ENCODE results near the gene MMEL1. TPM values are rescaled to one million over a fixed set of nuclear protein-coding genes. Genes with fewer than 3 reads are reported as not detected.
A peak's percentile ranks its signal among the peaks of the same experiment; 100 is the strongest.

The MMEL1 gene
- total and polyA plus RNA-seq, 8 donors = 0.39 to 8.7 (median 2.5) TPM

GRCh38 chr1:2591233-2591580, 41.6 kb downstream of the MMEL1 start:
- Histone ChIP-seq H3K4me3 (no peak overlapping the region), H3K27me3 (no peaks in the 10 kb centered on the region), H3K27ac (no peak overlapping the region), H3K9me3 (no peaks in the 10 kb centered on the region), H3K36me3 (no peaks in the 10 kb centered on the region), H3K4me1 (peaks cover 0 to 2% (median 0%) of the 10 kb centered on the region in 3 donors)
- FAIRE-seq (no peak), DNase-seq (no peak), ATAC-seq (no peak)
- no peak for TF ChIP-seq CTCF (IDR thresholded peaks at IDR 0.05)
- intact Hi-C loops (cut with DNase I) = no loop called here
- WGBS, 2 donors = 79 to 83% methylated on average over 5 of the region's 5 CpGs

DNA sequence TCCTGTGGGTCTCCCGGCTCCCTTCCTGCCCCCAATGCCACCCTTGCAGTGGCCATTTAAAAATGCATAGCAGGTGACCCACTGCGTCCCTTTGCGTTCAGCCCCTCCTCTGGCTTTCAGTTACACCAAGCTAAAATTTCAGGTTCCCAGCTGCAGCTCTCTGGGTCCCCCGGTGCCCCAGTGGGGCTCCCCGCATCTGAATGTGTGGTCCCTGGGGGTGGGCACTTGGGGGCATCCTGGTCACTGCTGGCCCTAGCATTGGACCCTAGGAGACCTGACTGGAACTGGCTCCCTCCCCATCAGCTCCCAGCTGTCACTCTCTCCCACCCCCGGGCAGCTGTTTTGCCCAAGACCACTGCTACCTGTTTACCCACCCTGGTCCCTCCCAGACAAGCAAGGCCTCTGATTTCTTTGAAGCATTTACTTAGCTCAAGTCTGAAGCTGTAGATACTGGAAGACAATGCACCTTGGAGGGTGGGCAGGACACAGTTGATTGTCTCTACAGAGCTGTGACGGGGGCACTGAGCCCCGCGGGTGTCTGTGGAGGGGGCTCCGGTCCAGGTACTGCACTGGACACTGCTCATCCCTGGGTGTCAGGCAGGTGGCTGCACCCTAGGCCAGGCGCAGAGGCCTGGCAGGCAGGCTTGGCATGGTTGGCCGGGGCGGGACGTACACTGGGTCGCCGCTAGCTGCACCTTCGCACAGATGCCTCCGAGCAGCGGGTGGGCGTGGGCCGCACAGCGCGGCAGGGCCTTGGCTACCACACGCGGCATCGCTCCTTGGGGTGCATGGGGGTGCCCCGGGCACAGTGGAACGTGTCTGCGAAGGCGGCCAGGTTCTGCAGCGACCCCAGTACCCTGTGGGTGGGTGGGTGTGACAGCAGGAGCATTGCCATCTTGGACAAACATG, 42.3 kb downstream of the MMEL1 start:
- Histone ChIP-seq H3K27ac (no peak overlapping the region), H3K4me3 (no peak overlapping the region), H3K27me3 (no peaks in the 10 kb centered on the region), H3K36me3 (no peaks in the 10 kb centered on the region), H3K9me3 (no peaks in the 10 kb centered on the region), H3K4me1 (peaks cover 0 to 3% (median 0%) of the 10 kb centered on the region in 3 donors)
- DNase-seq = peak in 2 of 6 donors; percentile 54 to 60
- 93 to 94% methylated on average over 31 of the region's 31 CpGs for WGBS, 2 donors
- ATAC-seq = no peak
- no peak for FAIRE-seq
- intact Hi-C loops (cut with DNase I) = no loop called here
- no peak for TF ChIP-seq CTCF (IDR thresholded peaks at IDR 0.05)

GRCh38 chr1:2589431-2590232, 43.2 kb downstream of the MMEL1 start:
- DNase-seq = peak in 2 of 6 donors; percentile 52 to 54
- Histone ChIP-seq H3K27ac (no peak overlapping the region), H3K4me3 (no peak overlapping the region), H3K4me1 (peaks cover 0 to 10% (median 6%) of the 10 kb centered on the region in 3 donors), H3K9me3 (no peaks in the 10 kb centered on the region), H3K36me3 (no peaks in the 10 kb centered on the region), H3K27me3 (no peaks in the 10 kb centered on the region)
- WGBS, 2 donors = 90 to 94% methylated on average over 25 of the region's 25 CpGs
- no peak for ATAC-seq
- intact Hi-C loops (cut with DNase I) = no loop called here
- no peak for TF ChIP-seq CTCF (IDR thresholded peaks at IDR 0.05)
- no peak for FAIRE-seq

GRCh38 chr1:2588661-2589430, 44.0 kb downstream of the MMEL1 start:
- H3K4me1 ChIP-seq = peaks cover 0 to 17% (median 12%) of the 10 kb centered on the region in 3 donors

More at GRCh38 chr1:2588661-2589430, 44.0 kb downstream of the MMEL1 start:
- Histone ChIP-seq H3K9me3 (no peaks in the 10 kb centered on the region), H3K4me3 (no peak overlapping the region), H3K27me3 (no peaks in the 10 kb centered on the region), H3K27ac (no peak overlapping the region), H3K36me3 (no peaks in the 10 kb centered on the region)
- ATAC-seq (no peak), FAIRE-seq (no peak), DNase-seq (peak in 3 of 6 donors; percentile 56 to 80 (median 60))
- intact Hi-C loops (cut with DNase I) = no loop called here
- WGBS, 2 donors = 85 to 86% methylated on average over 22 to 23 of the region's 23 CpGs
- TF ChIP-seq CTCF (IDR thresholded peaks at IDR 0.05) = no peak

Measured in pancreas (tissue), 10 donors.